Measurements from ENCODE around the gene CNTN1.

The CNTN1 gene

DNA sequence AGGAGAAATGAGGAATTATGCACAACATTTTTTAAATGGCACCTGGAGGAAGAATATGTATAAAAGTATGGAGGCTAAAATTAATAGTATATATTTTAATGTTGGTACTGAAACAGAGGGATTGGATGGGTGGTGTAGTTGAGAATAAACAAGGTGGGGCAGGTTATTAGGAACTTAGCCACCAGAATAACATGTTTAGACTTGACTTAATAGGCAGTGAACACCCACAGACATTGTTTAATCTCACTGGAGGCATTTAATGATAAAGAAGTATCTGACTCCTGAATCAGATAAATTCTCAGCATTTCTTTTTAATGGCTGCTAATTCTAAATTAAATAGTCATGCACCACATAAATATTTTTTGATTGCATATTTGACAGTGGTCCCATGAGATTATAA lies 139.7 kb downstream of the CNTN1 start:
- no peak for DNase-seq (ENCODE audit: low read depth)
- TF ChIP-seq, protein P1, sequence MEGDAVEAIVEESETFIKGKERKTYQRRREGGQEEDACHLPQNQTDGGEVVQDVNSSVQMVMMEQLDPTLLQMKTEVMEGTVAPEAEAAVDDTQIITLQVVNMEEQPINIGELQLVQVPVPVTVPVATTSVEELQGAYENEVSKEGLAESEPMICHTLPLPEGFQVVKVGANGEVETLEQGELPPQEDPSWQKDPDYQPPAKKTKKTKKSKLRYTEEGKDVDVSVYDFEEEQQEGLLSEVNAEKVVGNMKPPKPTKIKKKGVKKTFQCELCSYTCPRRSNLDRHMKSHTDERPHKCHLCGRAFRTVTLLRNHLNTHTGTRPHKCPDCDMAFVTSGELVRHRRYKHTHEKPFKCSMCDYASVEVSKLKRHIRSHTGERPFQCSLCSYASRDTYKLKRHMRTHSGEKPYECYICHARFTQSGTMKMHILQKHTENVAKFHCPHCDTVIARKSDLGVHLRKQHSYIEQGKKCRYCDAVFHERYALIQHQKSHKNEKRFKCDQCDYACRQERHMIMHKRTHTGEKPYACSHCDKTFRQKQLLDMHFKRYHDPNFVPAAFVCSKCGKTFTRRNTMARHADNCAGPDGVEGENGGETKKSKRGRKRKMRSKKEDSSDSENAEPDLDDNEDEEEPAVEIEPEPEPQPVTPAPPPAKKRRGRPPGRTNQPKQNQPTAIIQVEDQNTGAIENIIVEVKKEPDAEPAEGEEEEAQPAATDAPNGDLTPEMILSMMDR (conservative IDR thresholded peaks at IDR 0.05; ENCODE audit: low read depth, low read length): no peak
- H3K4me3 ChIP-seq (ENCODE audit: low read depth, low read length): no peak overlapping the region

DNA sequence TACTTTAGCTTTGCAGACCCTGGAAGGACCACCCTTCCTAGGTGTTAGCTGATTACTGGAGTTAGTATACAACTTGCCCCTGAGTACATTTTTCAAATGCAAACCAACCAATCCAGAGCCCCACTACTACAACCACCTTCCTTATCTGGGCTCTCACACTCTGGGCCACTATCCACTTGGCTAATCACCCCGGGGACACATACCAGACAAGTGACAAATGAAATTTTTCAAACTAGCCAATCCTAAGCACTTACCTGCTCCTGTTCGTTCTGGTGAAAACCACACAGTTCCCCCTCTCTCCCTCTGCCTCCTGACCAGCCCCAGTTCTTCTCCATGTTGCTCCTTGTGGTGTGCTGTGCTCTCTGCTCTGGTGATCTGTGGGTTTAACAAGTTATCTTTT lies 140.4 kb downstream of the CNTN1 start:
- TF ChIP-seq, protein P1 (conservative IDR thresholded peaks at IDR 0.05; ENCODE audit: low read depth, low read length): no peak
- no peak for DNase-seq (ENCODE audit: low read depth)

DNA sequence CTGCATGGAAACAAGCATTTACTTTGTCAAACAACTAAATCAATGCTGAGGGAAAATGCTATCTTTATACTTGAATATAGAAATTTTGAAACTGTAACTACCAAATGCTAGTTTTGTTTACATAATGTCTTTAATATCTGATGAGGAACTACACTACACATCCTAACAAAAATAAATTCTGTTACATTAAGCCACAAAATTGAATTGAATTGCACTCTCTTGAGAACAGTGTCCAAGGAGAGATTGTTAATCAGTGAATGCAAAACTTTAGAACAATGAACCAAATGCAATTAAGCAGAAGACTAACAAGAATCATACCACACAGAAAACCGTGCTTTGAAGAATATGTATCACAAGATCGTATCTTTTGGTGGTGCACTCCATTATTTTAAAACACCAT lies 141.6 kb downstream of the CNTN1 start:
- no peak overlapping the region for H3K4me3 ChIP-seq (ENCODE audit: low read depth, low read length)
- TF ChIP-seq, protein P1 (conservative IDR thresholded peaks at IDR 0.05; ENCODE audit: low read depth, low read length): no peak
- DNase-seq (ENCODE audit: low read depth): no peak

More for the DNA sequence above, 140.4 kb downstream of the CNTN1 start:
- H3K4me3 ChIP-seq (ENCODE audit: low read depth, low read length): no peak overlapping the region

DNA sequence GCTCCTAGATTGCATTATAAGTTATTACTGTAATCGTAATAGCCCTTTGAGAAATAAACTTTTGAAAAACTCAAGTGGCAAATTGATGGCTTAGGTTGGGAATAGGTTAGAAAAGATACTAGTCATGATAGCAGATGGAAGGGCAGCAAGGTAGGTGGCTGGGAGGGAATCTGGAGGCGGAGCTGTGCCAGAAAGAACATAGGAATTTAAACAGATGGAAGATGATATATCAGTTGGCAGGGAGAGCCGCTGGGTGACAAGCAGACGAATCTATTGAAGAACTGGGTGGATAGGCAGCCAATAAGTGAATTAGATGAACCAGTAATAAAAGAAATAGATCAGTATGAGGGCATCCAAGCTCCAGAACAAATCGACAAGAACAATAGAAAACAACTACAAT lies 142.1 kb downstream of the CNTN1 start:
- no peak overlapping the region for H3K4me3 ChIP-seq (ENCODE audit: low read depth, low read length)
- TF ChIP-seq, protein P1 (conservative IDR thresholded peaks at IDR 0.05; ENCODE audit: low read depth, low read length): no peak
- DNase-seq (ENCODE audit: low read depth): no peak

DNA sequence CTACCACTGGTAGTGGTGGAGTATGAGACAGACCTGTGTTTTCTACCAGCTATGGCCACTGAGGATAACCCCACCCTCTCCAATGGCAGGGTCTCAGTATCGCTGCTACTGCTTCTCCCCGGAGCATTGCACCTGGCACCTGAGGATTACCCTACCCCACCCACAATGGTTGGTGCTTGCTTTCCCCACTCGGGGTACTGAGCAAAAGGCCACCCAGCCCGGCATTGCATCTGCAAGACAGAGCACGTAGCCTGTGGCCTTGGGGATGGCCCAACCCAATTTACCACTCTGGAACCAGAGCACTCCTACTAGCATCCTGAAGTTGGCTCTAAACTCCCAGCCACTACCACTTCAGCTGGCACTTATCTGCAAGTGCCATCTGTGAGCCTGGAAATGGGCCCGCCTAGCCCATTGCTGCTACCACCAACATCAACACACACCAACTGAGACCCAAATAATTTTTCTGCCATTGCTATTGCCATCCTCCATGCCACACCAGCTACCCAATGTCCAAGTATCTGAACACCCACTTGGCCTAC lies 145.7 kb downstream of the CNTN1 start:
- H3K4me3 ChIP-seq (ENCODE audit: low read depth, low read length): no peak overlapping the region
- no peak for DNase-seq (ENCODE audit: low read depth)
- TF ChIP-seq, protein P1 (conservative IDR thresholded peaks at IDR 0.05; ENCODE audit: low read depth, low read length): no peak

DNA sequence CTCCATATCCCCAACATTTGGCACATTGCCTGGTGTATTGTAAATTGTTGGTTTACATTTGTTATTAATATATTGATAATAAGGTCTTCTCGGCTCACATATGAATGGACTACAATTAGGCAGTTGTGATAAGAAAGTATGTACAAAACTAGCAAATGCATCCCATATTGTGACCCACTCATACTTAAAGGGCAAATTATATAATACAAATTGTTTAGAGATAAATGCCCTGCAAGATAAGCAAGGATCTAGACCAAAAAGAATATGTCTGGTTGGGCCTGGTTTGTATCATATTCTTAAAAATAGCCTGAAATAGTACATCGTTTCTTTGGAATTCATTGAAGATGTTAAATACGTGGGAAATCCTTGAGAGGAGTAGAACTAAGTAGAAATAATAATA lies 151.3 kb downstream of the CNTN1 start:
- H3K4me3 ChIP-seq (ENCODE audit: low read depth, low read length): no peak overlapping the region
- TF ChIP-seq, protein P1 (conservative IDR thresholded peaks at IDR 0.05; ENCODE audit: low read depth, low read length): no peak
- no peak for DNase-seq (ENCODE audit: low read depth)

DNA sequence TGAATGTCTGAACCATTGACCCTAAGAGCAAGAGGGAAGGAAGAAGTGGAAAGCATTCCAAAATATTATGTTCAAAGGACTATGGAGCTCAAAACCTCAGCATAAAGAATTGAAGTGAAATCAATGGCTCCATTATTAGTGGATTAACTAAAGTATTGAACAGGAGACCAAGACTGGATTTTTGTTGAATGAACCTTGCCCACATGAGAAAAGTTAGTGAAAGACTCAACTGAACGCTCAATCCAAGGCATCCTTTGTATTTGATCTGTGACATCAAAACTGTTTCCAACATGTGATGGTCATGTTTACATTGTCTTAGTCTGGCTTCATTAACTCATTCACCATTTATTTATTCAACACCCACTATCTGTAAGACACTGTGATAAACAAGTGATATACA lies 161.0 kb downstream of the CNTN1 start:
- no peak for DNase-seq (ENCODE audit: low read depth)
- H3K4me3 ChIP-seq (ENCODE audit: low read depth, low read length): no peak overlapping the region
- TF ChIP-seq, protein P1 (conservative IDR thresholded peaks at IDR 0.05; ENCODE audit: low read depth, low read length): no peak
